Osteocyte (in vitro differentiated cells): Measurements from ENCODE around the gene CLIP3. TPM values are rescaled to one million over a fixed set of nuclear protein-coding genes. Genes with fewer than 3 reads are reported as not detected.

Experiments used
- DNase-seq: peaks from one replicate; pipeline ENCODE4 v3.0.0; 2021; ENCODE audit warnings: mixed read lengths; ENCODE audit not compliant: unreplicated experiment; ENCODE audit errors: extremely low spot score
- H3K27ac Mint-ChIP-seq: one replicate; pipeline ENCODE4 v1.8.0; 2021; ENCODE audit warnings: mild to moderate bottlenecking, mixed read lengths; ENCODE audit not compliant: unreplicated experiment
- H3K27me3 Mint-ChIP-seq: one replicate; pipeline ENCODE4 v1.8.0; 2021; ENCODE audit warnings: mixed read lengths; ENCODE audit not compliant: unreplicated experiment
- H3K36me3 Mint-ChIP-seq: one replicate; pipeline ENCODE4 v1.8.0; 2021; ENCODE audit warnings: mixed read lengths; ENCODE audit not compliant: unreplicated experiment
- H3K4me1 Mint-ChIP-seq: one replicate; pipeline ENCODE4 v1.8.0; 2021; ENCODE audit warnings: mixed read lengths; ENCODE audit not compliant: unreplicated experiment
- H3K4me3 Mint-ChIP-seq: one replicate; pipeline ENCODE4 v1.8.0; 2021; ENCODE audit warnings: mild to moderate bottlenecking, moderate library complexity, mixed read lengths; ENCODE audit not compliant: unreplicated experiment
- H3K9me3 Mint-ChIP-seq: one replicate; pipeline ENCODE4 v1.8.0; 2021; ENCODE audit warnings: mixed read lengths; ENCODE audit not compliant: unreplicated experiment
- CTCF ChIP-seq: fragments of 200-600 bp; sonication (generic); IDR thresholded peaks from 2 replicates; pipeline ENCODE4 v1.5.0; 2021; ENCODE audit warnings: antibody characterized with exemption, mild to moderate bottlenecking, moderate library complexity
- total RNA-seq: library from RNA; stranded (reverse); gene quantifications from 2 replicates; pipeline ENCODE4 v1.2.1, GENCODE V29; 2021

The CLIP3 gene
- total RNA-seq, 1 donor from 2014 or later = 72.8 TPM

- Mint-ChIP-seq H3K4me1 (peaks cover 7% of the 10 kb centered on the region), H3K27ac (no peak overlapping the region), H3K9me3 (no peaks in the 10 kb centered on the region), H3K27me3 (no peaks in the 10 kb centered on the region), H3K36me3 (peaks cover 33% of the 10 kb centered on the region), H3K4me3 (no peak overlapping the region)
- no peak for TF ChIP-seq CTCF
- no peak for DNase-seq
Observed at GRCh38 chr19:36026091-36026876, 6.4 kb downstream of the CLIP3 start.

- Mint-ChIP-seq H3K27me3 (no peaks in the 10 kb centered on the region), H3K4me1 (peaks cover 4% of the 10 kb centered on the region), H3K36me3 (peaks cover 35% of the 10 kb centered on the region), H3K27ac (no peak overlapping the region), H3K9me3 (no peaks in the 10 kb centered on the region), H3K4me3 (no peak overlapping the region)
- no peak for DNase-seq
- no peak for TF ChIP-seq CTCF
Observed at GRCh38 chr19:36025541-36025940, 7.1 kb downstream of the CLIP3 start.

DNA sequence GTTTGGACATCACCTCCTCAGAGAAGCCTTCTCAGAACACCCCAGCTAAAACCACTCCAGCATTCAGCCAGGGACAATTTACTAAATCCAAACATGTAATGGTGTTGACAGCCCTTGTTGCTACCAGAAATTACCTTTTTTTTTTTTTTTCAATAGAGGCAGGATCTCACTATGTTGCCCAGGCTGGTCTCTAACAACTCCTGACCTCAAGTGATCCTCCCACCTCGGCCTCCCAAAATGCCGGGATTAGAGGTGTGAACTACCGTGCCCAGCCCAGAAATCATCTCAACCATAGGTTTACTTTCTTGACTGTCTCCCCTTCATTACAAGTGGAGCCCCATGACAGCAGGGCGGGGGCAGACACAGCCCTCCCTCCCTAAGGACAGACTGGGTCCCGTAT is 9.2 kb downstream of the CLIP3 start:
- no peak for TF ChIP-seq CTCF
- no peak for DNase-seq
- Mint-ChIP-seq H3K4me1 (no peaks in the 10 kb centered on the region), H3K27ac (no peak overlapping the region), H3K27me3 (no peaks in the 10 kb centered on the region), H3K9me3 (no peaks in the 10 kb centered on the region), H3K4me3 (no peak overlapping the region), H3K36me3 (peaks cover 28% of the 10 kb centered on the region)

GRCh38 chr19:36019061-36019670 is 13.5 kb downstream of the CLIP3 start:
- H3K36me3 Mint-ChIP-seq = peaks cover 31% of the 10 kb centered on the region
- H3K27me3 Mint-ChIP-seq = no peaks in the 10 kb centered on the region
- TF ChIP-seq CTCF = no peak
- H3K4me3 Mint-ChIP-seq = no peak overlapping the region
- peaks cover 8% of the 10 kb centered on the region for H3K4me1 Mint-ChIP-seq
- no peaks in the 10 kb centered on the region for H3K9me3 Mint-ChIP-seq
- DNase-seq = no peak
- no peak overlapping the region for H3K27ac Mint-ChIP-seq
